ENCODE data around the gene SNX32.
A peak's percentile ranks its signal among the peaks of the same experiment; 100 is the strongest.

SNX32 gene

DNA sequence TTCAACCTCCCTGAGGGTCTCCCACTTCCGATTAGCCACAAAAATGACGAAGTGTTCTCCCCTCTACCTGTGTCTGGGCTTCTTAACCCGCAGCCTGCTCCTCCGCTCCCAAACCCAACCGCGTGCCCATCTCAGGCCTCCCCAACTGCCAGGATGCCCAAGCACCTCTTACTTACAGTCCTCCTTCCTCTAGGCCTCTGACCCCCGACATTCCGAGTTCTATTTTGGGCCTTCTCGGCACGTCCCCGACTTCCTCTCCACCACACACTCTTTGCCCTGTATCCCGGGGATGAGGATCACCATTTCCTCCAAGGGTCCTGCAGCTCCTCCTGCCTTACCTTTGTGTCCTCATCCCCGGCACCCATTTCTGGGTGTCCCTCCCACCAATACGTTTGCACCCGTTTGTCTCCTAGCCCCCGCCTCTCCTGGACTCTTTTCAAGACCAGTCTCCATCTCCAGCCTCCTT lies 26.1 kb downstream of the SNX32 start:
- TF ChIP-seq, protein P1, sequence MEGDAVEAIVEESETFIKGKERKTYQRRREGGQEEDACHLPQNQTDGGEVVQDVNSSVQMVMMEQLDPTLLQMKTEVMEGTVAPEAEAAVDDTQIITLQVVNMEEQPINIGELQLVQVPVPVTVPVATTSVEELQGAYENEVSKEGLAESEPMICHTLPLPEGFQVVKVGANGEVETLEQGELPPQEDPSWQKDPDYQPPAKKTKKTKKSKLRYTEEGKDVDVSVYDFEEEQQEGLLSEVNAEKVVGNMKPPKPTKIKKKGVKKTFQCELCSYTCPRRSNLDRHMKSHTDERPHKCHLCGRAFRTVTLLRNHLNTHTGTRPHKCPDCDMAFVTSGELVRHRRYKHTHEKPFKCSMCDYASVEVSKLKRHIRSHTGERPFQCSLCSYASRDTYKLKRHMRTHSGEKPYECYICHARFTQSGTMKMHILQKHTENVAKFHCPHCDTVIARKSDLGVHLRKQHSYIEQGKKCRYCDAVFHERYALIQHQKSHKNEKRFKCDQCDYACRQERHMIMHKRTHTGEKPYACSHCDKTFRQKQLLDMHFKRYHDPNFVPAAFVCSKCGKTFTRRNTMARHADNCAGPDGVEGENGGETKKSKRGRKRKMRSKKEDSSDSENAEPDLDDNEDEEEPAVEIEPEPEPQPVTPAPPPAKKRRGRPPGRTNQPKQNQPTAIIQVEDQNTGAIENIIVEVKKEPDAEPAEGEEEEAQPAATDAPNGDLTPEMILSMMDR (IDR thresholded peaks at IDR 0.05; ENCODE audit: low read depth, low read length) = no peak
- DNase-seq (ENCODE audit: extremely low read depth, low read depth) = no peak

DNA sequence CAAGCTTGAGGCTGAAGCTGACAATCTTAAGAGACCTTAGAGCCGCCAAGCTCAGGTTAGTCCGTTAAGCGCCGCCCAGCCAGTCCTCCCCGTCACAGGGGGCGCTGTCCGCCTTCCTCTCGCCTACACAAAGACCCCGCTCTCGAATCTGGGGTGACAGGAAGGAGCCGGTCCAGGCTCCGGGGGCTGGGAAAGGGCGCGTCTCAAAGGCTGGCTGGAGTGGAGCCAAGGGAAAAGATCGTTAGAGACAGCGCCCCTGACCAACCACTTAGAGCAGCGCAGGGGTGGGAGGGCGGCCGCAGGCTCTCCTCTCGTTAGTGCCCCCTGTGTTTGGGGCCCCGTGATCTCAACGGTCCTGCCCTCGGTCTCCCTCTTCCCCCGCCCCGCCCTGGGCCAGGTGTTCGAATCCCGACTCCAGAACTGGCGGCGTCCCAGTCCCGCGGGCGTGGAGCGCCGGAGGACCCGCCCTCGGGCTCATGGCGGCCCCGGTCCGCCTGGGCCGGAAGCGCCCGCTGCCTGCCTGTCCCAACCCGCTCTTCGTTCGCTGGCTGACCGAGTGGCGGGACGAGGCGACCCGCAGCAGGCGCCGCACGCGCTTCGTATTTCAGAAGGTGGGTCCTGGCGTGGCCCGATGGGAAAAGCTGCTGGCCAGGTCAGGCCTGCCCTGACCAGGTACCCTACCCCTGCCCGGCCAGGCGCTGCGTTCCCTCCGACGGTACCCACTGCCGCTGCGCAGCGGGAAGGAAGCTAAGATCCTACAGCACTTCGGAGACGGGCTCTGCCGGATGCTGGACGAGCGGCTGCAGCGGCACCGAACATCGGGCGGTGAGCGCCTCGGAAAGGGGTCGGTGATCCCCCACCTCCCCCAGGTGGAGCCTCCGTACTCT lies 26.8 kb downstream of the SNX32 start, which contains the start of gene MUS81:
MUS81 (plus strand) TSS at position 156 of the 887 bp plus-strand sequence; CDS start at position 477, 321 bp downstream.
- TF ChIP-seq, protein P1 (IDR thresholded peaks at IDR 0.05; ENCODE audit: low read depth, low read length) = peak; percentile 88
- DNase-seq (ENCODE audit: extremely low read depth, low read depth) = peak; percentile 96

DNA sequence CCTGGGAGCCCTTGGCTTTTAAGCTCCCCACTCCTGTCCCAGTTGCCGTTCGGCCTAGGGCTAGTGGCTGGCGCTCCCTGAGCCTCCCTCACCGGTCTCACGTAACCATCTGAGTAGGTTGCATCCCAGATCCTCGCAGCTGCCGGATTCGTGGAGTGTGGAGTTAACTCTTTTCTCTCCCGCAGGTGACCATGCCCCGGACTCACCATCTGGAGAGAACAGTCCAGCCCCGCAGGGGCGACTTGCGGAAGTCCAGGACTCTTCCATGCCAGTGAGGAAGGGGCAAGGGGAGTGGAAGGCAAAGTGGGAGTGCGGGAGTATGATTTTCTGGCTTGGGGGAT lies 27.4 kb downstream of the SNX32 start:
- TF ChIP-seq, protein P1 (IDR thresholded peaks at IDR 0.05; ENCODE audit: low read depth, low read length) = no peak
- DNase-seq (ENCODE audit: extremely low read depth, low read depth) = no peak

DNA sequence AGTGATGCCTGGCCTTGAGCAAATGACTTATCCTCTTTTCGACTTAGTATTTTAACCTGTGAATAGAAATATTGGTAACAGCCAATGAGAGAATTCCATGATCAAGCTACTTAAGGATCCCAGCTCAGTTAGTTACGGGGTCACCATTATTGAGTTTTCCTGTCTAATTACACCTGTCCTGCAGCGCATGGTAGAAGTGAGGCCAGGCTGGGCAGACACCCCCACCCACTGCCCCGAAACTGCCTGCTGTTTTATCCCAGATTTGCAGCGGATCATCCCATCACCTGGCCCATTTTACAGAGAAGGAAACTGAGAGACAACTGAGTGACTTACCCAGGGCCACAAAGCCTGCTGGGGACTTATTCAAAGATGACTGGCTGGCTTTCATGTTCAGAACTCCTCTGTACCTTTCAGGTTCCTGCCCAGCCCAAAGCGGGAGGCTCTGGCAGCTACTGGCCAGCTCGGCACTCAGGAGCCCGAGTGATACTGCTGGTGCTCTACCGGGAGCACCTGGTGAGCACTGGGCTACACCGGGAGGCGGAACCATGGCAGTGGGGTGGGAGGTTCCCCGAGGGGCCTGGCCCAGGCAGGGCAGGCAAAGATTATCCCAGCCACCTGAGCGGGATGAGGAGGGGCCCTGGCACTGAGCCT lies 27.9 kb downstream of the SNX32 start:
- DNase-seq (ENCODE audit: extremely low read depth, low read depth) = no peak
- TF ChIP-seq, protein P1 (IDR thresholded peaks at IDR 0.05; ENCODE audit: low read depth, low read length) = no peak

DNA sequence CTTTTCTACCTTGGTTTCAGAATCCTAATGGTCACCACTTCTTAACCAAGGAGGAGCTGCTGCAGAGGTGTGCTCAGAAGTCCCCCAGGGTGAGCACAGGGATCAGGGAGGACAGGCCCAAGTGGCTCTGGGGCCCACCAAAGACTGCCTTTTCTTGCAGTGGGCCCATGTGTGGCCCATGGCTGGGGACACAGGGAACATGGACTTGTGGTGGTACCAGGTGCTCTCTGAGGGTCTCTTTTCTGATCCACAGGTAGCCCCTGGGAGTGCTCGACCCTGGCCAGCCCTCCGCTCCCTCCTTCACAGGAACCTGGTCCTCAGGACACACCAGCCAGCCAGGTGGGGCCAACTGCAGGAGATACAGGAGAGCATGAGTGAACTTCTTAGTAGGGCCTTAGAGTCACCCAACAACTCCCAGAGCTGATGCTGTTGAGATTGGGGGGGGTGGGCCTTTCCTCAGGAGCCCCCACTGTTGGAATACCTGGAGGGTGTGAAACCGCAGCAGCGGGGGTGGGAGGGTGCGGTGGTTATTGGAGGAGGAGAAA lies 28.5 kb downstream of the SNX32 start:
- no peak for DNase-seq (ENCODE audit: extremely low read depth, low read depth)
- TF ChIP-seq, protein P1 (IDR thresholded peaks at IDR 0.05; ENCODE audit: low read depth, low read length) = no peak

DNA sequence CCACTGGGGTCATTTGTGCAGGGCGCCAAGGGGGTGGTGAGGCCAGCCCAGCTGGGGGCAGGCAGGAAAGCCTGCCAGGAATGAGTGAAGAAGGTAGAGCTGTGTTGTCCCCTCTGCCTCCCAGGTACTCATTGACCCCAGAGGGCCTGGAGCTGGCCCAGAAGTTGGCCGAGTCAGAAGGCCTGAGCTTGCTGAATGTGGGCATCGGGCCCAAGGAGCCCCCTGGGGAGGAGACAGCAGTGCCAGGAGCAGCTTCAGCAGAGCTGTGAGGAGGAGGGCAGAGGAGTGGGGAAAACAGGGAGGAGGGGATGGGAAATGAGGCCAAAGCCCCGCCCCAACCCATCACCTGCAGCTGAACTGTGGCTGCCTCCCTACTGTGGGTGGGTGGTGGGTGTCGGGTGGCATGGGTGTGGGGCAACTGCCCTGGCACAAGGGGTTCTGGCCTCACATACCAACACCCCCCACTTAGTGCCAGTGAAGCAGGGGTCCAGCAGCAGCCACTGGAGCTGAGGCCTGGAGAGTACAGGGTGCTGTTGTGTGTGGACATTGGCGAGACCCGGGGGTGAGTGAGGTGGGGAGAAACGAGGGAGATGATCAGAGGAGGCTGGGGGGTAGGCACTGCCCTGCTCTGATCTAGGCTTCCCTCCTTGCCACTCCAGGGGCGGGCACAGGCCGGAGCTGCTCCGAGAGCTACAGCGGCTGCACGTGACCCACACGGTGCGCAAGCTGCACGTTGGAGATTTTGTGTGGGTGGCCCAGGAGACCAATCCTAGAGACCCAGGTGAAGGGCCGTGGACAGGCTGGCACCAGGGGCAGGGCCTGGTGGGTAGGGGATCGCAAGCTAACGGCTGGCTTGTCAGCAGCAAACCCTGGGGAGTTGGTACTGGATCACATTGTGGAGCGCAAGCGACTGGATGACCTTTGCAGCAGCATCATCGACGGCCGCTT lies 29.5 kb downstream of the SNX32 start:
- TF ChIP-seq, protein P1 (IDR thresholded peaks at IDR 0.05; ENCODE audit: low read depth, low read length) = no peak
- no peak for DNase-seq (ENCODE audit: extremely low read depth, low read depth)
